OCI-M1 (cell line): ENCODE results near the gene SAMD3.
"Not testable (repeated sequence)": the region's sequence is repeated elsewhere in the genome, so short reads cannot be mapped to it uniquely, and the experiment has no call there.

Experiments
- DNase-seq: peaks from one replicate; lab custom pipeline; 2025; lab: John Stamatoyannopoulos, UW

Gene SAMD3

DNA sequence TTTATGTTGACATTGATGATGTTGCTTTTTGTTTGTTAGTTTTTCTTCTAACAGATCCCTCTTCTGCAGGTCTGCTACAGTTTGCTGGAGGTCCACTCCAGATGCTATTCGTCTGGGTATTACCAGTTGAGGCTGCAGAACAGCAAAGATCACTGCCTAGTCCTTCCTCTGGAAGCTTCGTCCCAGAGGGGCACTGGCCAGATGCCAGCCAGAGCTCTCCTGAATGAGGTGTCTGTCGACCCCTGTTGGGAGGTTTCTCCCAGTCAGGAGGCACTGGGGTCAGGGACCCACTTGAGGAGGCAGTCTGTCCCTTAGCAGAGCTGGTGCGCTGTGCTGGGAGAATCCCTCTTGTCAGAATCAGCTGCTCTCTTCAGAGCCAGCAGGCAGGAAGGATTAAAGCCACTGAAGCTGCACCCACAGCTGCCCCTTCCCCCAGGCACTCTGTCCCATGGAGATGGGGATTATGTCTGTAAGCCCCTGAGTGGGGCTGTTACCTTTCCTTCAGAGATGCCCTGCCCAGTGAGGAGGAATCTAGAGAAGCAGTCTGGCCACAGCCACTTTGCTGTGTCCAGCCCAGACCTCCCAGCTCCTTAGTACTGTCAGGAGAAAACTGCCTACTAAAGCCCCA is 49.3 kb downstream of the SAMD3 start:
- not testable (repeated sequence) for DNase-seq

DNA sequence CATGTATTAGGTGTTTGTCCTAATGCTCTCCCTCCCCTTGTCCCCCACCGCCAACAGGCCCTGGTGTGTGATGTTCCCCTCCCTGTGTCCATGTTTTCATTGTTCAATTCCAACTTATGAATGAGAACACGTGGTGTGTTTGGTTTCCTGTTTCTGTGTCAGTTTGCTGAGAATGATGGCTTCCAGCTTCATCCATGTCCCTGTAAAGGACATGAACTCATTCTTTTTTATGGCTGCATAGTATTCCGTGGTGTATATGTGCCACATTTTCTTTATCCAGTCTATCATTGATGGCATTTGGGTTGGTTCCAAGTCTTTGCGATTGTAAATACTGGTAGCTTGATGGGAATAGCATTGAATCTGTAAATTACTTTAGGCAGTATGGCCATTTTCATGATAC is 52.6 kb downstream of the SAMD3 start:
- not testable (repeated sequence) for DNase-seq

DNA sequence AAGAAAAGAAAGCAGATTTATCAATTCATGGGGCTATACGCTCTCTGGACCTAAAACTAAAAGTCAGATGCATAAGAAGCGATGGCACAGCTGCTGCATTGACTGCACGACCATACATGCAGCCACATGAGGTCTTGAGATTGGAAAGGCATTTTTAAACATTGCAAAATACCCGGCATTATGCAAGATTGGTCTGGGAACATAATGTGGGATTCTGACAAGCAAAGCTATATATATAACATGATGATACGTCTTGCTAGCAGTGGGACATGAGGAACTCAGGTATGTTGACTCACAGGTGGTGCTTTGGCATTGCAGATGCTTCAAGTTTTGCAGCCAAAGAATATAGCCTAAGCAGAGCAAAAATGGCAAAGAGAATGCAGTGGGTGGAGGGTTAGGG is 55.1 kb downstream of the SAMD3 start:
- peak; percentile 19 for DNase-seq

DNA sequence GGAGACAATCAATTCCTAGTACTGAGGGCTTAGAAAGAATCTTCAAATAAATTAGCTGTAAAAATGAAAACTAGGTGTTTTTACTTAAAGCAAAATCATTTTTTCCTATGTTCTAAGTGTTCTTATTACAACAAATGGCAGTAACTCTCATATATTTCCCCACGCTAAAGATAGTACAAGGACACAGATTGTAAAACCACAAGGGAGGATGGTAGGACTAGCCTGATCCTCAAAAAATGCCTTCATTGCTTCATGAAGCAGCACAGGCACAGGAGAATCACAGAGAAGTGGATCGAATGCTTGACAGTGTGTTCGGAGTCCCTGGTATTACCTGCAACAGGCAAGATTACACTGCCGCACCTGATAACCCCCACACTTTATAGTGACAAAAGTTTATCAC is 58.5 kb downstream of the SAMD3 start:
- no peak for DNase-seq

DNA sequence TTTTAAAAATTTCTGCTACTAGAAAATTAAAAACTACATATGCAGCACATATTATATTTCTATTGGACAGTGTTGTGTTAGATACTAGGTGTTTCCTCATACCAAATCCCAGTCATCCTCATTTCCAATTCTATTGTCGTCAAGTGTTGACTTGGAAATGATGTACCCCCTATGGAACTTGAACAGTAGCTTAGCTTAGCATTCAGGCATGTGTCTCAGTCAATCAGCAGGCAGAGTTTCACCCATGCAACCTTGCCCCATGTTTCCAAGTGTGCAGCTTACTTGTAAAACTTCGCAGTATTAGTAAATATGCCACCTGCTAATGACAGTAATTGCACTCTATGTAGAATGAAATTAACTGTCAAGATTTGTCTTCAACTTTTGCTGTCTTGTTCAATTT is 59.5 kb downstream of the SAMD3 start:
- no peak for DNase-seq

DNA sequence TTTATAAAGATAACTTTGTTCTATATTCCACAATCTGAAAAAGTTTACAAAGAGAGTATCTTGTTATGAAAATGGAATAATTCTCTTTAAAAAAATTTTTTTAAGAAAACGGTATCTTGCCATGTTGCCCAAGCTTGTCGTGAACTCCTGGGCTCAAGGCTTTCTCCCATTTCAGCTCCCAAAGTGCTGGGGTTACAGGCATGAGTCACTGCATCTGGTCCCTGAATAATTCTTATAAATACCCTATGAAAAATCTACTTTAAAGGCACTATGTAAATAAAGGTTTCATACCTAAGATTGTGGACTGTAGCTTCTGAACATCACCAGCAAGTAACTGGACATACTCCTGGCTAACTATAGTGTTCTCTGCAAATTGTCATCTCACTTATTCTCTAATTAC is 60.3 kb downstream of the SAMD3 start:
- DNase-seq, result no peak

DNA sequence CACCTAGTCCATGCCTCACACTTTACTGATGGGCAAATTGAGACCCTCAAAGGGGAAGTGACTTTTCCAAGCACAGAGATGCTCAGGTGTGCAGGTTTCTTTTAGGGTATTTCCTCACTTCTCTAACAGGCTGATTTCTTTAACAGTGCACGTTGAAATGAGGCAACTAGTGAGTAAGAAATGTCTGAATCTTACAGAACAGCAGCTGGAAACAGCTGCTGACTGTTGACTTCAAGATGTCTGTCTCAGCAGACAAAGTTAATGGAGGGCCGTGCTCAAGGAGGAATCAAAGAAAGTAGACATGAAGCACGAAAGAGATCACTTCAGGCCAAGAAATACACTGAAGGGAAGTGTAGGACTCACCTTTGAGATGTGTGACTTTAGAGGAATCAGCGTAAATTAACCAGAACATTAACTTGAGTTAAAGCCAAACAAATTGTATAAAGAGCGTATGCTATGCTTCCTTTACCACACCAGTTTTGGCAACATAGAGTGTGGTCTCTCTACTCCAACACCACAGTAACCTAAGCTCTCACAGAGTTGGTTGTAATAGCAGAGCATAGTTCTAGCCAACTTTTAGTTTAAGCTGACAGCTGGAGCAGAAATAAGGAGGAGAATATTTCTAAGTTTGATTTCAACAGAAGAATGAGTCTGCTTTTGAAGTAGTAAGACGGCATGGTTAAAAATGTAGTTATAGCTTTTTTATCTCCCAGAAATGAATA is 60.9 kb downstream of the SAMD3 start:
- no peak for DNase-seq

DNA sequence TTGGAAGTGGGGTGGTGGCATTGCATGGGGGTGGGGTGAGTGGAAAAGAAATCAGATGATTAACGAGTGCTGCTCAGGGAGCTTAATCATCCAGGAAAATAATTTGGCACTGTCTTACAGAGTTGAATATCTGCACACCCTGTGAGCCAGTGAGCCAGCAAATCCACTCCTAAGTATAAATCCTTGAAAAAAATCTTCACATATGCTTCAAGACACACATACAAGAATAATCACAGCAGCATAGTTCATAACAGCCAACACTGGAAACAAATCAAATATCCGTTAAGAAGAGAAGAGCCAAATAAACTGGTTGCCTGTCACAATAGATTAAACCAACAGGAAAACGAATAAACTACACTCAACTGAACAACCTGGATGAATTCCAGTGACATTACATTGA is 62.8 kb downstream of the SAMD3 start:
- no peak for DNase-seq

DNA sequence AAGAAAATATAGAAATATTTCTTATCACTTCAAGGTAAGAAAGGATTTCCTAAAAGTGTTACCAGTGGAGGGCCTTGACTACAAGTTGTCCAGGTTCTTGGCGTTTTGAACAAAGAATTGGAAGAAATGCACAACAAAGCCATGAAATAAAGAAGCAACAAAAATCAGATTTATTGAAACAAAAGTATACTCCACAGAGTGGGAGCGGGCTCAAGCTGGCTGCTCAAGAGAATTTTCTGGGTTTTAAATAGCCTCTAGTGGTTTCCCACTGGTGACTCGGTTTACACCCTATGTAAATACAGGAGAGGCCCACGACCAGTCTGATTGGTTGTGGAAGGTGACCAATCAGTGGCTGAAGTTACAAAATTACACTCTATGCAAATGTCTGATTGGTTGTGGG is 64.2 kb downstream of the SAMD3 start:
- DNase-seq, result no peak

DNA sequence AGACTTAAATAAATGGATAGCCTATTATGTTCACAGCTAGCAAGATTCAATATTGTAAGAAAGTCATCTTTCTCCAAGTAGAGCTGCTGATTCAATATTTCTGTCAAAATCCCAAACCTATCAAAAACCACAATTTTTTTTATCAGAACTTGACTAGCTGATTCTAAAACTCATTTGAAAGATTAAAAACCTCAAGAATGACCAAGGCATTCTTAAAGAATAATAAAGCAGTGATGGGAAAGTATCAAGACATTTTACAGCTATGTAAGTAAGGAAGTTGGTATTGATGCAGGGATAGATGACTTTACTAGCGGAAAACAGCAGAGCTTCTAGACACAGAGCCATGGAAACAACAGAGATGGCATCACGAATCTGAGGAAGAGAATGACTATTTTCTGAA is 64.7 kb downstream of the SAMD3 start:
- peak; percentile 26 for DNase-seq

DNA sequence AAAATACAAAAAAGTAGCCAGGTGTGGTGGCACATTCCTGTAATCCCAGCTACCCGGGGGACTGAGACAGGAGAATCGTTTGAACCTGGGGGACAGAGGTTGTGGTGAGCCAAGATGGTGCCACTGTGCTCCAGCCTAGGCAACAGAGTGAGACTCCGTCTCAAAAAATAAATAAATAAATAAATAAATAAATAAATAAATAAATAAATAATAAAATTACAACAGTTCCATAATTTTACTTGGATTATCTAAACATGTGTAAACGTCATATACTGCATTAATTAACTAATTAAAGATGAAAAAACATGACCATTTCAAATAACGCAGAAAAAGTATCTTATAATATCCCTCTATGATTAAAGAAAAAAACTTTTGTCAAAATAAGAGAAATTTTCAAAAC is 65.8 kb downstream of the SAMD3 start:
- no peak for DNase-seq

DNA sequence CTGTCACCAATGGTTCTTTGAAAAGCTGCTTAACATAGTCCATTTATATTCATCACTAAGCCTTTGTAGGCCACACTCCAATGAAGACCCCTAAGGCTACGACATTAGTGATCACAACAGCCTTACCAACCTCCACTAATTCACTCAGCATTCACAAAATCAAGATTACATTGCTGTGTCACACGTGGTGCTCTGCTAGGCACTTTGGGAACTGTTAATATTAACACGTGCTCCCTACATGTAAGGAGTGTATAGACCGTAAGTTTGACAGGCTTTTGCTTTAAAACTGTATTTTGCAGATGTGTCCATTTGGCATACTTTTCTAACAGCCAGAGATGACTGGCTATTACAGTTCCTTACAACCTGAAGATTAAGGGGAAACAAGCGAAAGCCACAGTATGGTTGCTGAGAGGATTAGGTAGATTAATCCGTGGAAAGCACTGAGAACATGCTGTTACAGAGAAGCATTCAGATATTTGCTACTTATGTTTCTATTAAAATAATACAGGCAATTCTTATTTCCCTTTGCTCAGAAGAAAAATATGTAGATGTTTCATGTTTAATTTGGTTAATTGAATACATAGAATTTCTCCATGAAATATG is 69.7 kb downstream of the SAMD3 start:
- DNase-seq, result no peak

DNA sequence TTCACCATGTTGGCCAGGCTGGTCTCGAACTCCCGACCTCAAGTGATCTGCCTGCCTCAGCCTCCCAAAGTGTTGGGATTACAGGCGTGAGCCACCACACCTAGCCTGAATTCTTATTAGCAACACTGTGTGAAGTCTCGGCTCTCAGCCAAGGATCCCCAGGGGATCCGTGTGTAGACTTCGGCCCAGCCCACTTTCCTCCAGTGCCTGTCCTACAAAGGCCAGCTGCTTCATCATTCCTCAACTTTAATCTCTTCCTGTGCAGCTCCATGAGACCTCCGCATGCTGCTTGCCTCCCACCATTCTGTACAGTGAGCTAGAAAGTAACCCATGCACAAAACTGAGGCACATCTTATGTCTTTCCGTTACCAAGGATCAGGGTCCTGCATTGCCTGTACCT is 71.8 kb downstream of the SAMD3 start:
- no peak for DNase-seq

DNA sequence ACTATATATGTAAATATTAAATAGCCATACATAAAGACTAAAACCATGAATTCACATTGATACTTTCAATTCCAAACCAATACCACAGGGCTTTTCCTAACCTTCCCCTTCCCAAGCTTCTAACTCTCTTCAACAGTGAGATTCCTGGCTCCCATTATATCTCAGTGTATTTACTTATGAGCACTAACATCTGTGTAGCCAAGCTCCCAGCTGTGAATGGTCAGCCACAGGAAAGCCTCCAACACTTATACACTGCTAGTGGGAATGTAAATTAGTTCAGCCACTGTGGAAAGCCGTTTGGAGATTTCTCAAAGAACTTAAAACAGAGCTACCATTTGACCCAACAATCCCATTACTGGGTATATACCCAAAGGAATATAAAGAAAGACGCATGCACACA is 73.7 kb downstream of the SAMD3 start:
- not testable (repeated sequence) for DNase-seq

DNA sequence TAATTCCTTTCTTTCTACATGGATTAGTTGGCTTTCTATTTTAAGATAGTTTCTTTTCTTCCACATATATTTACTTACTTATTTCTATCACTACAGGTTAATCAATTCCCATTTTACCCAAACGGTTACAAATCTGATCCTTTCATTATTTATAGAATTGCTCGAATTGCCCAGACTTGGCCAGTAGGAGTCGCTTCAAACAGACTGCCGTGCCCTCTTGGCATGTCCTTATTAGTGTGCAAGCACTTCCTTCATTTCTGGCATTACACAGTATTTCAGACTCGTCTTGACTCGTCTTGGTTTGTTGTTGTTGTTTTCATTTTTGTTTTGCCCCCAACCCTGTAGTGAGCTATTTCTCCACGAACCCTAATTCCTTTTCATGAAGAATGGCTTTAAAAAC is 74.6 kb downstream of the SAMD3 start:
- peak; percentile 45 for DNase-seq

DNA sequence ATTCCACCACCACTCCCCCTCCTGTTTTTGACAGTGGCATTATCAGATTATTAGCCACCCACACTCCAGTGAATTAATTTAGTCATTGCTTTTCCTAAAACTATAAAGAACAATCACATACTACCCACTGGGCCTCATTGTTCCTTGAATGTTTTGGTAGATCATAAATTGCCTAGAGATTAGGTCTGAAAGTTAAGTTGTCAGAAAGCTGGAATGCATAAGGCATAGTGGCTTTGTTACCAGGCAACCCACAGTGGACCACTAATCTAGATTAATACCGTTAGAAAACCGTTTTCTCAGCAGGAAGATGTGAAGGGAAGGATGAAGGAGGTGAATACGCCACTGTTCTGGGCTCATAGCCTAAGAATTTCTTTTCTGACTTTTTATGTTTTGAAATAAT is 75.6 kb downstream of the SAMD3 start:
- no peak for DNase-seq

DNA sequence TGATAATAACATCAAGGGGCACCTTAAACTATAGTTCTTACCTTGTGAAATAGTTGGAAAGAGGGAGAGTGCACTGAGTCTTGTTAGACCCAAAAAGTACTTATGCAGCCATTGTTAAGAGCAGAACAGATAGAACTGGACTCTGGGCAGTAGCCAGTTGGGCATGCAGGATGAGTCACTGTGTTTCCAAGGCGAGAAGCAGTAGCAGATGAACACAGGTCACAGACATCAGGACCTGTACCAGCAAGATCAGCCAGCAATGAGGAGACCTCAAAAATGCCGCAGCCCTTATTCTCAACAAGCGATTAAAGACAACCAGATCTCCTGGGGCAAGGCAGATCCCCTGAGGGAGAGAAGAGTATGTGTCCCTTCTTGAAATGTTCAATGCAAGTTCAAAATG is 79.0 kb downstream of the SAMD3 start:
- DNase-seq, result no peak

DNA sequence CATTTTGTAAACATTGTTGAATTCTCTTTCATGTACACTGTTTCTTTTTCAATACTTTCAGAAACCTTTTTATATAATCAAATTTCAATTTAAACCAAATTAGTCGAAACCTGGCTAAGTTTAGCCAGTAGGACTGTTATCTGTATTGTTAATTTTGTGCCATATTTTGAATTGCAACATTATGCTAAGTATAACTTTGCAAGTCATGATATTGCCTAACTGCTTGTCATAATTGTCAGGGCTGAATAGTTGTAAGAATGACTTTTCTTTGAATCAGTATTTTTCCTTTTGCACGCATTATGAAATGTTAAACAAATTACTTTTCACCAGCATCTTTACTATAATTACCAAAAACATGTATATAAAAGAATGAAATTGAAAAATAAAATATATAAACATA is 82.7 kb downstream of the SAMD3 start:
- peak; percentile 72 for DNase-seq

DNA sequence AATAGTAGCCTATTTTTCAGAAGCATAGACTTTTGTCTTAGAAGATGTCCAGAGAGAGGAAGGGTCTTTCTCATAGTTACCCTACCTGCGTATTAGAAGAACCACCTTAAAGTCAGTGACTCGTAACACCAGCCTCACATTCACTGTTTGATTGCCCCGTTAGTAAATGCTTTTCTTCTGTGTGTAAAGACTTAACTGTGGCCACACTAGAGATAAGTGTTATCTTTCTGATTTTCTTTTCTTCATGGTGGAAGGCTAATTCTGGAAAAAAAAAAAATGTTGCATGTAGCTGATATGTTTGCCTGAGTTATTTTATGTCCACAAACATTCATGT is 83.9 kb downstream of the SAMD3 start:
- peak; percentile 32 for DNase-seq

DNA sequence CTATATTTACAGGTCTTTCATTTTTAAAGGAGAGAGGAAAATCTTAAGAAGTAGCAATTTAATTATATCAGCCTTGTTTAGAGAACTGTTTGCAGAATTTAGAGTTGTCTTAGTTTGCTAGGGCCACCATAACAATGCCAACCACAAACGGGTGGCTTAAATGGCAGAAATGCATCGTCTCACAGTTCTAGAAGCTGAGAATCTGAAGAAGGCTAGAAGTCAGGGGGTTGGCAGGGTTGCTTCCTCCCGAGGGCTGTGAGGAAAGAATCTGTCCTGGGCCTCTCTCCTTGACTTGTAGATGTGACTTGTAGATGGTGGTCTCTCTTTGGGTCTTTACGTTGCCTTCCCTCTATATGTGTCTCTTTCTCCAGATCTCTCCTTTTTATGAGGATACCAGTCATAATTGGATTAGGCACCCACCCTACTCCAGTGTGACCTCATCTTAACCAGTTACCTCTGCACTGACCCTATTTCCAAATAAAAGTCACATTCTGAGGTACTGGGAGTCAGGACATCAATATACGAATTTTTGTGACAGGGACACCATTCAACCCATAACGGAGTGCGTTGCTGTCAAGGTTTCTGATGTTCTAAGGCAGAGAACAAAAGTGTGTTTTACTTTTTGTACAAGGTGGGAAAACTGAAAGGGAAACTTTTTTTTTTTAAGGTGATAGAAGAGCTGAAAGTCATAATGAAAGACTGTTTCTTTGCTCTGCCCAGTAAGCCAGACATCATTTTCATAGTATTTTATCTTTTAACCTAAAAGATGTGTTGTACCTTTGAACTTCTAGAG is 84.4 kb downstream of the SAMD3 start:
- DNase-seq, result no peak

DNA sequence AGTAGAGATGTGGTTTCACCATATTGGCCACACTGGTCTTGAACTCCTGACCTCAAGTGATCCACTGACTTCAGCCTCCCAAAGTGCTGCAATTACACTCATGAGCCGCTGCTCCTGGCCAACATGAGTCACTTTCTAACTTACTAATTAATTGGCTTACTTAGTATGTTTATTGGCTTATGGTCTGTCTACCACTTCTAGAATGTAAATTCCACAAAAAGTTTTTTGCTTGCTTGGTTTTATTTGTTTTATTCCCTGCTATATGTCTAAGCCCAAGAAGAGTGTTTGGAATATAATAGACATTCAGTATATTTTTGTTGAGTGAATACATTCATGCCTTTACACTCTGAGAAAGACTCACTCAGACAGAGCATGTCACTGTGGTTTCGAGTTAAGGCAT is 86.0 kb downstream of the SAMD3 start:
- DNase-seq, result no peak

DNA sequence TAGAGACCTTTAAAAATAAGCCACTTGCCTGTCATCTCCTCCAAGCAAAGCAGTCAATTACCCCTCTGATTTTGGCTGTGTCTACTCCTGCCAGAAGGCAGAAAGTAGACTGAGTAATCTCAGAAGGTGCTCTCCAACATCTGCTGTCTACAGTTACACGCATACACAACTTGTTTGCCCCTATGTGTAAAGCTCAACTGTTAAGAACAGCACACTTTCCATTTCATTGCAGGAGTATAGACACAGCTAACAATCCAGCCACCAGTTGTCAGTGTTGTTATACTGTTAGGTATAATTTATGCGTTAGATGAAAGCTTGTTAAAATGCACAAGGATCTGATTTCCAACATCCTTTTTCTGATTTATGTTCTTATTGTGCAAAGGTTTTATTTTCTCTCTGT is 88.2 kb downstream of the SAMD3 start:
- no peak for DNase-seq

DNA sequence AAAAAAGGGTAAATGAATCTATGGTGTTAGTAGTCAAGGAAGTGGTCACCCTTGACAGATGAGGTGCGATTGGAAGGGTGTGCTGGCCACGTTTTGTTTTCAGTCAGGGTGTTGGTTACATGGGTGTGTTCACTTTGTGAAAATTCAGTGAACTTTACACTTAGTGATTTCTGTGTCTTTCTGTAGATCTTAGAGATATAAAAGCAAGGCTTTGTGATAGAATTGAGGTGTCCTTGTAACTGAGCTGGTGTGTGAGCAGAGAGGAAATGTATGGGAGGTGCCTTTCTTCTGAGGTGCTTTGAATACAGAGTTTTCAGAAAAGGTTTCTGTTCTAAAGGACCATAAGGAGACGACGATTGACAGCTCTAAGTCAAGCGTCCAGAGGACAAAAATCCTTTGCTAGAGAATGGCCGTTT is 90.5 kb downstream of the SAMD3 start:
- no peak for DNase-seq
